CD14-positive monocyte (primary cell): ENCODE measurements around the gene ARHGEF11. TPM values are rescaled to one million over a fixed set of nuclear protein-coding genes. Genes with fewer than 3 reads are reported as not detected.

Source experiments
- DNase-seq, 3 donors: peaks; one replicate each; pipeline ENCODE4 v3.0.0-alpha.2; 2011 to 2022
- H2AFZ ChIP-seq: 2 replicates; pipeline ENCODE4 v1.6.0; 2012; ENCODE audit warnings: mild to moderate bottlenecking, low read depth, low read length, inconsistent platforms; ENCODE audit not compliant: insufficient read depth, poor library complexity, severe bottlenecking
- H3K27ac ChIP-seq, 2 donors: 1 replicate in 1 of 2; 2 replicates in 1 of 2; pipeline ENCODE4 v1.5.1; 2012 to 2013; ENCODE audit warnings: low read length in 2 of 2, control low read depth in 1 of 2, inconsistent platforms in 1 of 2, low read depth in 1 of 2, mild to moderate bottlenecking in 1 of 2
- H3K27me3 ChIP-seq, 2 donors: one replicate each; pipeline versions ENCODE4 v1.6.0 to v1.6.1; 2011 to 2013; ENCODE audit warnings: low read length in 2 of 2; ENCODE audit not compliant: control insufficient read depth in 2 of 2, insufficient read depth in 2 of 2
- H3K36me3 ChIP-seq, 2 donors: replicated peaks in 1 of 2; 1 replicate in 1 of 2; 2 replicates in 1 of 2; pipeline versions ENCODE4 v1.5.1 to v1.6.1; 2012 to 2013; ENCODE audit warnings: low read length in 2 of 2, control low read depth in 1 of 2, inconsistent platforms in 1 of 2, mild to moderate bottlenecking in 1 of 2; ENCODE audit not compliant: insufficient read depth in 2 of 2, control insufficient read depth in 1 of 2
- H3K4me1 ChIP-seq, 2 donors: 1 replicate in 1 of 2; 2 replicates in 1 of 2; pipeline versions ENCODE4 v1.5.1 to v1.6.1; 2012 to 2013; ENCODE audit warnings: low read length in 2 of 2, control low read depth in 1 of 2, inconsistent platforms in 1 of 2, mild to moderate bottlenecking in 1 of 2, moderate library complexity in 1 of 2; ENCODE audit not compliant: insufficient read depth in 2 of 2, control insufficient read depth in 1 of 2
- H3K4me2 ChIP-seq: replicated peaks from 2 replicates; pipeline ENCODE3; 2012; ENCODE audit warnings: low read length, moderate library complexity, mild to moderate bottlenecking; ENCODE audit not compliant: poor library complexity, severe bottlenecking; ENCODE audit errors: extremely low read depth
- H3K4me3 ChIP-seq, 3 experiments: fragments of 200-600 bp in 1 of 3; sonication (generic) in 1 of 3; replicated peaks in 1 of 3; 1 replicate in 2 of 3; 2 replicates in 1 of 3; pipeline ENCODE4 v1.5.1; 2011 to 2013; ENCODE audit warnings: low read length in 3 of 3, mild to moderate bottlenecking in 3 of 3, control low read depth in 2 of 3, low read depth in 2 of 3, inconsistent platforms in 1 of 3, moderate library complexity in 1 of 3
- H3K79me2 ChIP-seq: 2 replicates; pipeline ENCODE4 v1.6.0; 2012; ENCODE audit warnings: mild to moderate bottlenecking, control low read depth, inconsistent platforms, low read length, moderate library complexity; ENCODE audit not compliant: insufficient read depth
- H3K9ac ChIP-seq: 2 replicates; pipeline ENCODE4 v1.6.0; 2017; ENCODE audit warnings: low read length, mild to moderate bottlenecking; ENCODE audit not compliant: insufficient read depth, poor library complexity, severe bottlenecking
- H3K9me3 ChIP-seq, 2 donors: replicated peaks in 1 of 2; 1 replicate in 1 of 2; 2 replicates in 1 of 2; pipeline versions ENCODE4 v1.5.1 to v1.6.1; 2012 to 2013; ENCODE audit warnings: low read length in 2 of 2, control low read depth in 1 of 2; ENCODE audit not compliant: control insufficient read depth in 1 of 2, insufficient read depth in 1 of 2
- H4K20me1 ChIP-seq: 2 replicates; pipeline ENCODE4 v1.6.0; 2012; ENCODE audit warnings: mild to moderate bottlenecking, low read length, control low read depth, moderate library complexity; ENCODE audit not compliant: insufficient read depth
- H3K27ac Mint-ChIP-seq, 7 donors: one replicate each; pipeline ENCODE4 v1.8.0; 2020; ENCODE audit warnings: mild to moderate bottlenecking in 7 of 7, mixed read lengths in 7 of 7, moderate library complexity in 6 of 7, inconsistent platforms in 2 of 7
- H3K27me3 Mint-ChIP-seq, 3 donors: one replicate each; pipeline ENCODE4 v1.8.0; 2021 to 2022; ENCODE audit warnings: low read depth in 3 of 3, mild to moderate bottlenecking in 3 of 3, mixed read lengths in 3 of 3, moderate library complexity in 3 of 3, inconsistent platforms in 1 of 3
- H3K36me3 Mint-ChIP-seq, 2 donors: one replicate each; pipeline ENCODE4 v1.8.0; 2020; ENCODE audit warnings: mixed read lengths in 2 of 2, inconsistent platforms in 1 of 2, mild to moderate bottlenecking in 1 of 2
- H3K4me1 Mint-ChIP-seq: one replicate; pipeline ENCODE4 v1.8.0; 2020; ENCODE audit warnings: mild to moderate bottlenecking, mixed read lengths
- H3K4me3 Mint-ChIP-seq, 2 donors: one replicate each; pipeline ENCODE4 v1.8.0; 2020; ENCODE audit warnings: mild to moderate bottlenecking in 2 of 2, mixed read lengths in 2 of 2, moderate library complexity in 1 of 2
- H3K9me3 Mint-ChIP-seq, 7 donors: one replicate each; pipeline ENCODE4 v1.8.0; 2020 to 2022; ENCODE audit warnings: mixed read lengths in 7 of 7, mild to moderate bottlenecking in 6 of 7, moderate library complexity in 6 of 7, inconsistent platforms in 2 of 7
- WGBS: methylation state at CpG from one replicate; pipeline ENCODE4 v1.1.5; 2013; ENCODE audit warnings: missing lambda C conversion rate; ENCODE audit not compliant: insufficient coverage; 5-methylcytosine and 5-hydroxymethylcytosine counted together
- intact Hi-C, 2 donors: fragments of 100-400 bp; cut with micrococcal nuclease; formaldehyde crosslinking; loops; one replicate each; pipeline versions ENCODE4 v1.15.0 to v1.15.1; 2023
- polyA plus RNA-seq, 3 donors: library from polyadenylated mRNA; depleted of rRNA in 1 of 3; unstranded in 2 of 3; stranded (reverse) in 1 of 3; fragments of 300-500 nt in 2 of 3; fragments of >200 nt in 1 of 3; fragmentation: Illumina TruSeq in 2 of 3; gene quantifications; 1 replicate in 2 of 3; 2 replicates in 1 of 3; pipeline ENCODE4 v1.2.3, GENCODE V29; 2012 to 2021
- TF ChIP-seq, protein P1 (sequence below): fragments of 200-600 bp; IDR thresholded peaks from one replicate; pipeline ENCODE4 v1.8.0; 2022; ENCODE audit warnings: antibody characterized with exemption, mild to moderate bottlenecking

ARHGEF11 gene
- polyA plus RNA-seq, 3 donors: 17.0 to 78.5 (median 17.7) TPM

DNA sequence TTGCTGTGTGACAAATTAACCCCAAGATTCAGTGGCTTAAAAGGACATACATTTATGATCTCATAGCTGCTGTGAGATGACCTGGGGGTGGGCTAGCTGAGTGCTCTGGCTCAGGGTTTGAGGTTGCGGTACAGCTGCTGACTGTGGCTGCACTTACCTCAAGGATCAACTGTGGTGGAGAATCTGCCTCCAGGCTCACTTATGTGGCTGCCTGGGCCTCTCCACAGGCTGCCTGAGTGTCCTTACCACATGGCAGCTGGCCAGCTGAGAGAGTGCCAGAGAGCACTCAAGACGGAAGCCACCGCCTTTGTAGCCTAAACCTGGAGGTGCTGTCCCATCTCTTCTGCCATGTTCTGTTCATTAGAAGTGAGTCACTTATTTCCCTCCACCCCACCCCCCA lies 119.4 kb downstream of the ARHGEF11 start:
- TF ChIP-seq, protein P1, sequence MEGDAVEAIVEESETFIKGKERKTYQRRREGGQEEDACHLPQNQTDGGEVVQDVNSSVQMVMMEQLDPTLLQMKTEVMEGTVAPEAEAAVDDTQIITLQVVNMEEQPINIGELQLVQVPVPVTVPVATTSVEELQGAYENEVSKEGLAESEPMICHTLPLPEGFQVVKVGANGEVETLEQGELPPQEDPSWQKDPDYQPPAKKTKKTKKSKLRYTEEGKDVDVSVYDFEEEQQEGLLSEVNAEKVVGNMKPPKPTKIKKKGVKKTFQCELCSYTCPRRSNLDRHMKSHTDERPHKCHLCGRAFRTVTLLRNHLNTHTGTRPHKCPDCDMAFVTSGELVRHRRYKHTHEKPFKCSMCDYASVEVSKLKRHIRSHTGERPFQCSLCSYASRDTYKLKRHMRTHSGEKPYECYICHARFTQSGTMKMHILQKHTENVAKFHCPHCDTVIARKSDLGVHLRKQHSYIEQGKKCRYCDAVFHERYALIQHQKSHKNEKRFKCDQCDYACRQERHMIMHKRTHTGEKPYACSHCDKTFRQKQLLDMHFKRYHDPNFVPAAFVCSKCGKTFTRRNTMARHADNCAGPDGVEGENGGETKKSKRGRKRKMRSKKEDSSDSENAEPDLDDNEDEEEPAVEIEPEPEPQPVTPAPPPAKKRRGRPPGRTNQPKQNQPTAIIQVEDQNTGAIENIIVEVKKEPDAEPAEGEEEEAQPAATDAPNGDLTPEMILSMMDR: no peak
- peaks cover 22 to 29% of the 10 kb centered on the region in 2 donors for H3K4me1 ChIP-seq
- no peak overlapping the region for H3K27ac ChIP-seq
- no peak overlapping the region for H2AFZ ChIP-seq
- DNase-seq: peak; percentile 10 to 44 (median 11)
- Mint-ChIP-seq H3K27ac (no peak overlapping the region), H3K9me3 (peaks cover 6 to 34% (median 22%) of the 10 kb centered on the region in 7 donors), H3K4me1 (peaks cover 33% of the 10 kb centered on the region), H3K4me3 (peak overlapping the region in 1 of 2 donors; percentile 87), H3K36me3 (peaks cover 3 to 21% of the 10 kb centered on the region in 2 donors), H3K27me3 (peaks cover 87 to 93% (median 90%) of the 10 kb centered on the region in 3 donors)
- no peaks in the 10 kb centered on the region for H3K36me3 ChIP-seq
- no peak overlapping the region for H3K9ac ChIP-seq
- 0% methylated on average over 2 of the region's 3 CpGs for WGBS
- H3K4me2 ChIP-seq: no peak overlapping the region
- peaks cover 57 to 80% of the 10 kb centered on the region in 2 donors for H3K27me3 ChIP-seq
- intact Hi-C loops: loop anchor here (5.0 kb wide), 1 partner anchor 34 kb away; the partner anchor contains the start of gene PEAR1 (in 2 of the 2)
- no peak overlapping the region for H3K4me3 ChIP-seq
- H3K9me3 ChIP-seq: peaks cover 6 to 40% of the 10 kb centered on the region in 2 donors
- no peaks in the 10 kb centered on the region for H4K20me1 ChIP-seq
- H3K79me2 ChIP-seq: no peaks in the 10 kb centered on the region

DNA sequence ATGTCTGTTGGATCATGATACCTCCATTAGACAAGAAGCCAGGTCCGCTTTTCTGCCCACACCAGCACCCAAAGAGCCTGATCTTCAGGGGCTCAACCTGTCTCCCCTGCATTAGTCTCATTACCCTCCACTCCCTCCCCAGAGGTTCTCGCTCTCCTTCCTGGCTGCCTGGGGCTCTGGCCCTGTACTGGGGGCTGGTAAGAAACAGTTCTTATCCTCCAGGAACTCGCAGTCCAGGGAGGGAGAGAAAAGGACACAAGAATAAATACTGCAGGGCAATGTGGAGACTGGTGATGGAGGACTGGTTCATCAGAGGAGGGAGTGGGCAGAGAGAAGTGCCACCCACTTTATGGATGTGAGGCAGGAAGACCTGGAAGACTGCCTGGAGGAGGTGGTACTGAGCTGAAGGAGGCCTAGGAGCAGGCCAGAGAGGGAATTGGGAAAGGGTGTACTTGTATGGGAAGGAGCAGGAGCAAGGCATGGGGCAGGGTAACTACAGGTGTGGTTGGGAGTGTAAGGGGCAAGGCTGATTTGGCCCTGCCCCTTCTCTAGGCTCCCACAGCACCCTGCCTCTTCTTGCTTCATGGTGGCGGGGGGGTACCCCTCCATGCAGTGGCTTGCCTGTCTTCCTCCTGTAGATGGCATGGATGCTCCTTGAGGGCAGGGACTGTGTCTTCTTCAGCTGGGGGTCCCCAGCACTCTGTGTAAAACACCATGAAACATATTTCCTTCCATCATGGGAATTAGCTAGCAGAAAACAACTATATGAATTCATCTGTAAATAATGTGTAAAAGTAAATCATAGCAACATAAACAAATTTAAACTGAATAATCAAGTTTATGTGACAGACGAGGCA lies 120.2 kb downstream of the ARHGEF11 start:
- H2AFZ ChIP-seq: no peak overlapping the region
- H3K27me3 Mint-ChIP-seq: peaks cover 92 to 99% (median 94%) of the 10 kb centered on the region in 3 donors
- peaks cover 6 to 46% of the 10 kb centered on the region in 2 donors for H3K9me3 ChIP-seq
- no peaks in the 10 kb centered on the region for H4K20me1 ChIP-seq
- H3K27me3 ChIP-seq: peaks cover 64 to 87% of the 10 kb centered on the region in 2 donors
- peaks cover 18 to 26% of the 10 kb centered on the region in 2 donors for H3K4me1 ChIP-seq
- peak overlapping the region in 1 of 2 donors; percentile 87 for H3K4me3 Mint-ChIP-seq
- H3K4me2 ChIP-seq: no peak overlapping the region
- no peak for DNase-seq
- WGBS: 92% methylated on average over 3 of the region's 5 CpGs
- TF ChIP-seq, protein P1: no peak
- H3K4me1 Mint-ChIP-seq: peaks cover 32% of the 10 kb centered on the region
- intact Hi-C loops: loop anchor here (5.0 kb wide), 1 partner anchor 33 kb away; the partner anchor contains the start of gene PEAR1 (in 2 of the 2)
- no peak overlapping the region for H3K9ac ChIP-seq
- no peak overlapping the region for H3K27ac ChIP-seq
- H3K27ac Mint-ChIP-seq: no peak overlapping the region
- peaks cover 3 to 23% of the 10 kb centered on the region in 2 donors for H3K36me3 Mint-ChIP-seq
- peaks cover 6 to 37% (median 22%) of the 10 kb centered on the region in 7 donors for H3K9me3 Mint-ChIP-seq
- H3K4me3 ChIP-seq: no peak overlapping the region
- H3K36me3 ChIP-seq: no peaks in the 10 kb centered on the region
- H3K79me2 ChIP-seq: no peaks in the 10 kb centered on the region
